Neural progenitor cell (in vitro differentiated cells): ENCODE data around the gene SINHCAF.

ENCODE experiments used
- CTCF ChIP-seq: fragments of 200-600 bp; sonication (generic); IDR thresholded peaks from 2 replicates; pipeline ENCODE4 v1.5.1; 2017; ENCODE audit warnings: antibody characterized with exemption, mild to moderate bottlenecking
- EZH2phosphoT487 ChIP-seq: fragments of 200-600 bp; sonication (generic); IDR thresholded peaks from 2 replicates; pipeline ENCODE4 v1.6.1; 2017; ENCODE audit warnings: antibody characterized with exemption

DNA sequence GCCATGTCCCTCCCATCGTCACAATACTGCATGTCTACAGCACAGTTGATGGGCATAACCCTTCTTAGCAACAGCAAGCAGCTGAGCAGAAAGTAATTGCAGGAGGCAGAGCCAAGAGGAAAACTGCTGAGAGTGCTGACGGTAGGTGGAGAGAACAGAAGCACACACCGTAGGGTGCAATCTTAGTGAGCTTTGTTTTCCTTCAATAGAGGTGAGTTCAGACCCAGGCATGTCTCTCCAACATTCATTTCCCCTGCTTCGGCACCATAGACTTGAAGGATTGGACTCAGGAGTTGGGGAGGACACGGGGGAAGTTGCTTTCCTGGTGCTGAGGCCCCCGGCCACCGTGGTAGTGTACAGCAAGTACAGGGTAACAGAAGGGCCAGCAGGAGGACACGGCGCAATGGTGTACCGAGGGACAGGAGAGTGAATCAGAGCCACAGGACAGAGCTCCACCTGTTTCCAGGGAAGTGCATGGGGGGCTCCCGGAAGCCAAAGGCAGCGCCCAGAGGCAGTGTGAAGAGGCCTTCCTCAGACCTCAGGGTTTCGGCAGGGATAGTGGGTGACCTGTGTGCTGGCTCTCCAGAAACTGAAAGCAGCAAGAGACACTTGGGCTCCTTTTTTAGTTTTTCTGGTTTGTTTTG is 36.3 kb upstream of the SINHCAF start:
- TF ChIP-seq CTCF (peak; percentile 4), EZH2phosphoT487 (no peak)
